A673 (cell line): ENCODE data around the gene DSC1.

Experiments
- CTCF ChIP-seq: fragments of 300-800, 200-600 bp; sonication (generic); conservative IDR thresholded peaks from 2 replicates; pipeline ENCODE4 v1.5.1; 2017; ENCODE audit warnings: low read depth, mild to moderate bottlenecking, antibody characterized with exemption, low read length, moderate library complexity, mixed read lengths
- EZH2 ChIP-seq: fragments of 200-600 bp; sonication (generic); IDR thresholded peaks from 2 replicates; pipeline ENCODE4 v1.6.1; 2017; ENCODE audit warnings: borderline replicate concordance, low read depth, mild to moderate bottlenecking, mixed read lengths, antibody characterized with exemption, low read length; ENCODE audit not compliant: poor library complexity, severe bottlenecking

GRCh38 chr18:31091350-31091749 is 71.3 kb downstream of the DSC1 start:
- TF ChIP-seq CTCF, result no peak
- TF ChIP-seq EZH2, result no peak
